HG03558 (cell line): ENCODE results near the gene KRT17.
"Not testable (repeated sequence)": the region's sequence is repeated elsewhere in the genome, so short reads cannot be mapped to it uniquely, and the experiment has no call there.

Experiments used
- ATAC-seq: cut with Tn5 transposase; IDR thresholded peaks from one replicate; pipeline ENCODE4 v1.9.1; 2021; ENCODE audit warnings: moderate number of reproducible peaks; ENCODE audit not compliant: unreplicated experiment; ENCODE audit errors: extremely low read depth

Gene KRT17

GRCh38 chr17:41580687-41581365, 43.5 kb downstream of the KRT17 start:
- no peak for ATAC-seq

DNA sequence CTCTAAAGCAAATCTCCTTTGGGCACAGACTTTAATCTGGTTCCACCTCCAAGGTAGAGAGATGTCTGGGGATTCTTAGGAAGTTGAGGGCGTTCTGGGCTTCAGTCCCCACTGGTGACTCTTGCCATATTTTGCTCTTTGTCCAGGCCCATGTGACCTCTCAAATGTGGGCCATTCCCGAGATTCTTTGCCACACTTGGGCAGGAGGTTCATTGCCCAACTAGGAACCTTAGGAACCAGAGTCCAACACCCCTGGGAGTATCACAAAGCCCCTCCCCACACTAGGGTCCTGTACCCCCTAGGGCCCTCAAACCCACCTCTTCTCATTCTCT, 44.2 kb downstream of the KRT17 start:
- no peak for ATAC-seq

- ATAC-seq: no peak
These were observed 44.7 kb downstream of the KRT17 start for GRCh38 chr17:41579484-41580243.

GRCh38 chr17:41578971-41579370, 45.4 kb downstream of the KRT17 start:
- no peak for ATAC-seq

DNA sequence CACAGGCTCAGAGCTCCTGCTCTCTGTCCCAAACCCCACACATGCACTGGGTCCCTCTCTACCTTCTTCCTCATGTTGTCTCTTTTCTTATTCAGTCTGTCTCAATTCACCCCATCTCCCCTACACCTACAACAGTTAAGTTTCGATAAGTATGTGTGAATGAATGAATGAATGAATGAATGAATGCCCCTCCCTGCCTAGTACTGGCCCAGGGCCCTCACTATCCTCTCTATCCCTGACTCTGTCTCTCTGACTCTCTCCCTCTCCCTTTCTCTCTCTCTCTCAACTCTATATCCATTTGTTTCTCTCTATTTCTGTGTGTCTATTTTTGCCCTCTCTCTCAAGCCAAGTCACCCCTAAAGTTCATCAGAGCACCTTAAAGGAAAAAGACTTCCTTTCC, 45.8 kb downstream of the KRT17 start:
- ATAC-seq: no peak

DNA sequence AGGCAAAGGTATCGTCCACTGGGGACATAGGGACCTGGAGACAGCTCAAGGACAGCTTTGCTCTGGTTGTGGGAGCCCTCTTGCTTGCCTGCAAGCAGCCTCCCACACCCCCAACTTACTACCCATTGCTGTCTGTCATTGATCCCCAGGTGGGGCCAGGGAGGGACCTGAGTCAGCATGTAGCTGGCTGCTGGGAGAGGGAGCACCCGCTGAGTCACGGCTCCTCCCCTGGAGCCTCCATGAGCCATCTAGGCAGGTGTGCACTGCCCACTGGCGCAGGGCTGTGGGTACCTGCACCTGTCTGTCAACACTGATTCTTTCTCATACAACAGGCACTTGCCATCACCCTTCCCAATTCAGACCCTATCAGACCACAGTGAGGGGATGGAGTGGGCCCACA, 47.6 kb downstream of the KRT17 start:
- not testable (repeated sequence) for ATAC-seq

DNA sequence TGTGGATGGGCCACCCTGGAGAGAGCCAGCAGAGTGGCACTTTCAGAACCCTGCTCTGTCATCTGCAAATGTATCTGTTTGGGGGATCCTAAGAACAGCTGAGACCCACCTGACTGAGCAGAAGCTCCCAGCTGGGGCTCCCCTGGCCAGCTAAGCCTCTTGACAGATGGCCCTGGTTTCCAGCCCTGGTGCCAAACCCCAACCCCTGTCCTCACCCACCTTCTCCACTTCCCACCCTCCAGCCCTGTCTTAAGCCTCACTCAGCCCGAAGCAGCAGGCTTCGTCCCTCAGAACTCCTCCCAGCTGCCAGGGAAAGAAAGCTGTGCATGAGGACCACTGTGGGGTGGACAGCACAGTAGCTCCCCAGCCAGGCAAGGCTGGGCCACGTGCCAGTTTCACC, 49.0 kb downstream of the KRT17 start:
- ATAC-seq: no peak

- no peak for ATAC-seq
These were observed 52.6 kb downstream of the KRT17 start, which contains the start of gene KRT9 for GRCh38 chr17:41571561-41572434. KRT9 (minus strand) TSS chr17:41572059; CDS start chr17:41571992, 67 bp downstream.
